ENCODE measurements around the gene NEK6. TPM values are rescaled to one million over a fixed set of nuclear protein-coding genes. Genes with fewer than 3 reads are reported as not detected.

NEK6 gene
- total and polyA plus RNA-seq, 2 of the 8 experiments (the other 6 are each of a cell fraction or from before 2014, with no cell fraction given), result 17.7 to 19.7 TPM

DNA sequence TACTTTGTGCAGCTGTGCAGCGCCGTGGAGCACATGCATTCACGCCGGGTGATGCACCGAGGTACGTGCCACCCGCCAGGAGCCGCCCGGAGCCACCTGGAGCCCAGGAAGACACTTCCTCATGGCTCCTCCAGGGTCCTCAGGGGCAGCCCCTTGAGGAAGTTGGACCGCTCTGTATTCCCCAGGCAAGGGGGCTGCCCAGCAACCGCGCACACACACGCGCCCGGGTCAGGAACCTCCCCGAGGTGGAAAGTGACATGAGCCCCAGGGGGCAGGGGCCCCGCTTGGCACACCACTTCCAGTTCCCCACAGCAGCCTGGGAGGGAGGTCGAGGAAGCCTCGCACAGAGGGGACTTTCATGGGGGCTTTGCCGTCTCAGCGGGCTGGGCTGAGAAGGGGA is 68.6 kb downstream of the NEK6 start (continued):
- TF ChIP-seq, protein P1, sequence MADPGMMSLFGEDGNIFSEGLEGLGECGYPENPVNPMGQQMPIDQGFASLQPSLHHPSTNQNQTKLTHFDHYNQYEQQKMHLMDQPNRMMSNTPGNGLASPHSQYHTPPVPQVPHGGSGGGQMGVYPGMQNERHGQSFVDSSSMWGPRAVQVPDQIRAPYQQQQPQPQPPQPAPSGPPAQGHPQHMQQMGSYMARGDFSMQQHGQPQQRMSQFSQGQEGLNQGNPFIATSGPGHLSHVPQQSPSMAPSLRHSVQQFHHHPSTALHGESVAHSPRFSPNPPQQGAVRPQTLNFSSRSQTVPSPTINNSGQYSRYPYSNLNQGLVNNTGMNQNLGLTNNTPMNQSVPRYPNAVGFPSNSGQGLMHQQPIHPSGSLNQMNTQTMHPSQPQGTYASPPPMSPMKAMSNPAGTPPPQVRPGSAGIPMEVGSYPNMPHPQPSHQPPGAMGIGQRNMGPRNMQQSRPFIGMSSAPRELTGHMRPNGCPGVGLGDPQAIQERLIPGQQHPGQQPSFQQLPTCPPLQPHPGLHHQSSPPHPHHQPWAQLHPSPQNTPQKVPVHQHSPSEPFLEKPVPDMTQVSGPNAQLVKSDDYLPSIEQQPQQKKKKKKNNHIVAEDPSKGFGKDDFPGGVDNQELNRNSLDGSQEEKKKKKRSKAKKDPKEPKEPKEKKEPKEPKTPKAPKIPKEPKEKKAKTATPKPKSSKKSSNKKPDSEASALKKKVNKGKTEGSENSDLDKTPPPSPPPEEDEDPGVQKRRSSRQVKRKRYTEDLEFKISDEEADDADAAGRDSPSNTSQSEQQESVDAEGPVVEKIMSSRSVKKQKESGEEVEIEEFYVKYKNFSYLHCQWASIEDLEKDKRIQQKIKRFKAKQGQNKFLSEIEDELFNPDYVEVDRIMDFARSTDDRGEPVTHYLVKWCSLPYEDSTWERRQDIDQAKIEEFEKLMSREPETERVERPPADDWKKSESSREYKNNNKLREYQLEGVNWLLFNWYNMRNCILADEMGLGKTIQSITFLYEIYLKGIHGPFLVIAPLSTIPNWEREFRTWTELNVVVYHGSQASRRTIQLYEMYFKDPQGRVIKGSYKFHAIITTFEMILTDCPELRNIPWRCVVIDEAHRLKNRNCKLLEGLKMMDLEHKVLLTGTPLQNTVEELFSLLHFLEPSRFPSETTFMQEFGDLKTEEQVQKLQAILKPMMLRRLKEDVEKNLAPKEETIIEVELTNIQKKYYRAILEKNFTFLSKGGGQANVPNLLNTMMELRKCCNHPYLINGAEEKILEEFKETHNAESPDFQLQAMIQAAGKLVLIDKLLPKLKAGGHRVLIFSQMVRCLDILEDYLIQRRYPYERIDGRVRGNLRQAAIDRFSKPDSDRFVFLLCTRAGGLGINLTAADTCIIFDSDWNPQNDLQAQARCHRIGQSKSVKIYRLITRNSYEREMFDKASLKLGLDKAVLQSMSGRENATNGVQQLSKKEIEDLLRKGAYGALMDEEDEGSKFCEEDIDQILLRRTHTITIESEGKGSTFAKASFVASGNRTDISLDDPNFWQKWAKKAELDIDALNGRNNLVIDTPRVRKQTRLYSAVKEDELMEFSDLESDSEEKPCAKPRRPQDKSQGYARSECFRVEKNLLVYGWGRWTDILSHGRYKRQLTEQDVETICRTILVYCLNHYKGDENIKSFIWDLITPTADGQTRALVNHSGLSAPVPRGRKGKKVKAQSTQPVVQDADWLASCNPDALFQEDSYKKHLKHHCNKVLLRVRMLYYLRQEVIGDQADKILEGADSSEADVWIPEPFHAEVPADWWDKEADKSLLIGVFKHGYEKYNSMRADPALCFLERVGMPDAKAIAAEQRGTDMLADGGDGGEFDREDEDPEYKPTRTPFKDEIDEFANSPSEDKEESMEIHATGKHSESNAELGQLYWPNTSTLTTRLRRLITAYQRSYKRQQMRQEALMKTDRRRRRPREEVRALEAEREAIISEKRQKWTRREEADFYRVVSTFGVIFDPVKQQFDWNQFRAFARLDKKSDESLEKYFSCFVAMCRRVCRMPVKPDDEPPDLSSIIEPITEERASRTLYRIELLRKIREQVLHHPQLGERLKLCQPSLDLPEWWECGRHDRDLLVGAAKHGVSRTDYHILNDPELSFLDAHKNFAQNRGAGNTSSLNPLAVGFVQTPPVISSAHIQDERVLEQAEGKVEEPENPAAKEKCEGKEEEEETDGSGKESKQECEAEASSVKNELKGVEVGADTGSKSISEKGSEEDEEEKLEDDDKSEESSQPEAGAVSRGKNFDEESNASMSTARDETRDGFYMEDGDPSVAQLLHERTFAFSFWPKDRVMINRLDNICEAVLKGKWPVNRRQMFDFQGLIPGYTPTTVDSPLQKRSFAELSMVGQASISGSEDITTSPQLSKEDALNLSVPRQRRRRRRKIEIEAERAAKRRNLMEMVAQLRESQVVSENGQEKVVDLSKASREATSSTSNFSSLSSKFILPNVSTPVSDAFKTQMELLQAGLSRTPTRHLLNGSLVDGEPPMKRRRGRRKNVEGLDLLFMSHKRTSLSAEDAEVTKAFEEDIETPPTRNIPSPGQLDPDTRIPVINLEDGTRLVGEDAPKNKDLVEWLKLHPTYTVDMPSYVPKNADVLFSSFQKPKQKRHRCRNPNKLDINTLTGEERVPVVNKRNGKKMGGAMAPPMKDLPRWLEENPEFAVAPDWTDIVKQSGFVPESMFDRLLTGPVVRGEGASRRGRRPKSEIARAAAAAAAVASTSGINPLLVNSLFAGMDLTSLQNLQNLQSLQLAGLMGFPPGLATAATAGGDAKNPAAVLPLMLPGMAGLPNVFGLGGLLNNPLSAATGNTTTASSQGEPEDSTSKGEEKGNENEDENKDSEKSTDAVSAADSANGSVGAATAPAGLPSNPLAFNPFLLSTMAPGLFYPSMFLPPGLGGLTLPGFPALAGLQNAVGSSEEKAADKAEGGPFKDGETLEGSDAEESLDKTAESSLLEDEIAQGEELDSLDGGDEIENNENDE (IDR thresholded peaks at IDR 0.05; ENCODE audit: insufficient replicate concordance, low read length), result no peak
- TF ChIP-seq TBP (IDR thresholded peaks at IDR 0.05; ENCODE audit: low read depth, low read length) (no peak), SAP30 (IDR thresholded peaks at IDR 0.05; ENCODE audit: insufficient read depth, insufficient replicate concordance, low read length) (no peak), GTF2F1 (IDR thresholded peaks at IDR 0.05; ENCODE audit: borderline replicate concordance, low read depth, low read length) (no peak), CHD1 (IDR thresholded peaks at IDR 0.05; ENCODE audit: low read depth, low read length) (no peak), BRCA1 (IDR thresholded peaks at IDR 0.05; ENCODE audit: low read depth, low read length) (no peak), RAD21 (IDR thresholded peaks at IDR 0.05 in 1 of 2, conservative IDR thresholded peaks at IDR 0.05 in 1 of 2; ENCODE audit: low read depth in 2 of 2, low read length in 2 of 2) (no peak), NRF1 (IDR thresholded peaks at IDR 0.05; ENCODE audit: low read depth, low read length) (no peak), ZNF274 (IDR thresholded peaks at IDR 0.05; ENCODE audit: borderline replicate concordance, extremely low read depth, low read length) (no peak), GABPA (IDR thresholded peaks at IDR 0.05; ENCODE audit: borderline replicate concordance, insufficient read depth, low read length) (no peak), CBX5 (IDR thresholded peaks at IDR 0.05; ENCODE audit: low read depth, low read length) (no peak), RBBP5 (IDR thresholded peaks at IDR 0.05; ENCODE audit: borderline replicate concordance, low read depth, low read length) (no peak)

All from H1 (cell line).